AG04450 (cell line): ENCODE measurements around the gene NR2F1. TPM values are rescaled to one million over a fixed set of nuclear protein-coding genes. Genes with fewer than 3 reads are reported as not detected.

Experiments
- CTCF ChIA-PET: fragments of 300-600, 350-600 bp; formaldehyde crosslinking; extraction: SDS; loops from one replicate; lab custom pipeline; 2022; ENCODE audit warnings: antibody characterized with exemption, inconsistent platforms; lab: Charles Lee
- POLR2A ChIA-PET: fragments of 350-600 bp; formaldehyde crosslinking; extraction: SDS; loops from one replicate; lab custom pipeline; 2021; ENCODE audit warnings: antibody characterized with exemption, inconsistent platforms; lab: Yijun Ruan, JAX
- DNase-seq: peaks from one replicate; pipeline ENCODE4 v3.0.0-alpha.2; 2011; ENCODE audit warnings: low read depth, low spot score
- H3K27ac ChIP-seq: one replicate; pipeline ENCODE4 v1.5.1; 2012; ENCODE audit warnings: low read depth, low read length, control low read depth
- H3K27me3 ChIP-seq: one replicate; pipeline ENCODE4 v1.6.0; 2012; ENCODE audit warnings: low read length; ENCODE audit not compliant: control insufficient read depth, insufficient read depth
- H3K4me3 ChIP-seq: 2 replicates; pipeline ENCODE4 v1.5.1; 2011; ENCODE audit warnings: mild to moderate bottlenecking, low read depth, low read length, control low read depth
- H3K9me3 ChIP-seq: 2 replicates; pipeline ENCODE4 v1.5.1; 2012; ENCODE audit warnings: low read length; ENCODE audit not compliant: control insufficient read depth, insufficient read depth
- CTCF ChIP-seq: IDR thresholded peaks from 2 replicates; pipeline ENCODE4 v1.5.1; 2011; ENCODE audit warnings: low read depth, low read length, control low read depth, inconsistent platforms
- polyA plus RNA-seq: library from polyadenylated mRNA; depleted of rRNA; stranded (reverse); fragments of >200 nt; gene quantifications from 2 replicates; pipeline ENCODE4 v1.2.3, GENCODE V29; 2011; rRNA removed

Gene NR2F1
- polyA plus RNA-seq, 1 experiment = 47.9 TPM

DNA sequence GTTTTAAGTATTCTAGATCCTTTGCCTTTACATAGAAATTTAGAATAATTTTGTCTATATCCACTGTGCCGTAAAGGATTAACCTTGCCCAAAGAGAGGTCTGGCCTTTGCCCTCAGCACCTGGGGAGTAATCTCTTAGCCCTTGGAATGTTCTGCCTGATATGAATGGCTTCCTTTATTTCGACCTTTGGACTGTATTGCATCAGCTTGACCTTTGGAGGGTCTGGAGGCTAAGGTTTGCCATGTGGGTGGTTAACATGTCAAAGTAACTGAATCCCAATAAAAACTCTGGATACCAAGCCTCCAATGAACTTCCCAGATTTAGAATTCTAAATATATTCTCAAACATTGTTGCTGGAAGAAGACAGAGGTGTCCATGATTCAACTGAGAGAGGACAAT, 54.7 kb downstream of the NR2F1 start:
- ChIA-PET CTCF (interaction anchor here (0.7 kb wide), 1 partner anchor 10 kb away, joined by 4 read pairs; no protein-coding TSS in a partner anchor), POLR2A (no interaction called here)
- DNase-seq = no peak

GRCh38 chr5:93642526-93642925, 59.5 kb downstream of the NR2F1 start:
- no peak overlapping the region for H3K4me3 ChIP-seq
- no peak overlapping the region for H3K27ac ChIP-seq
- POLR2A ChIA-PET = no interaction called here
- DNase-seq = no peak
- H3K9me3 ChIP-seq = no peaks in the 10 kb centered on the region
- H3K27me3 ChIP-seq = no peaks in the 10 kb centered on the region
- CTCF ChIA-PET = no interaction called here
- no peak for TF ChIP-seq CTCF

More for the DNA sequence above, 54.7 kb downstream of the NR2F1 start:
- H3K4me3 ChIP-seq = no peak overlapping the region
- no peaks in the 10 kb centered on the region for H3K9me3 ChIP-seq
- no peak for TF ChIP-seq CTCF
- H3K27ac ChIP-seq = no peak overlapping the region
- no peaks in the 10 kb centered on the region for H3K27me3 ChIP-seq

Other genes with a start within 250 kb of the NR2F1 start
- gene NR2F1-AS1, start 2.0 kb upstream of the NR2F1 start, polyA plus RNA-seq = 25.5 and 29.9 TPM in 2 replicates
- gene POU5F2, start 158.4 kb downstream of the NR2F1 start, polyA plus RNA-seq = 0.04 and 0.09 TPM in 2 replicates